CD4-positive, alpha-beta memory T cell (primary cell): ENCODE data around the gene RFX1. TPM values are rescaled to one million over a fixed set of nuclear protein-coding genes. Genes with fewer than 3 reads are reported as not detected.

ENCODE experiments used
- CTCF ChIA-PET: fragments of 350-600 bp; sonication (Branson Sonifier 250); formaldehyde crosslinking; loops from one replicate; lab custom pipeline; 2021; ENCODE audit warnings: inconsistent platforms; ENCODE audit not compliant: partially characterized antibody; lab: Charles Lee
- POLR2A ChIA-PET: fragments of 350-600 bp; sonication (Branson Sonifier 250); formaldehyde crosslinking; loops from one replicate; lab custom pipeline; 2021; ENCODE audit not compliant: partially characterized antibody; lab: Charles Lee
- DNase-seq, 5 donors: peaks; one replicate each; pipeline versions ENCODE4 v3.0.0 to v3.0.0-alpha.2; 2020 to 2022; ENCODE audit warnings: mixed read lengths in 1 of 5
- H3K27ac ChIP-seq: one replicate; pipeline ENCODE4 v1.7.0; 2013; ENCODE audit warnings: low read depth, low read length
- H3K27me3 ChIP-seq: 2 replicates; pipeline ENCODE4 v1.7.0; 2013; ENCODE audit warnings: mild to moderate bottlenecking, low read length, moderate library complexity; ENCODE audit not compliant: insufficient read depth
- H3K36me3 ChIP-seq: 2 replicates; pipeline ENCODE4 v1.7.0; 2013; ENCODE audit warnings: mild to moderate bottlenecking, low read length, moderate library complexity; ENCODE audit not compliant: insufficient read depth
- H3K4me1 ChIP-seq: 2 replicates; pipeline ENCODE4 v1.7.0; 2013; ENCODE audit warnings: mild to moderate bottlenecking, low read length, moderate library complexity; ENCODE audit not compliant: insufficient read depth
- H3K4me3 ChIP-seq, 2 donors: one replicate each; pipeline ENCODE4 v1.7.0; 2013; ENCODE audit warnings: low read length in 2 of 2, mild to moderate bottlenecking in 1 of 2
- H3K9me3 ChIP-seq, 2 donors: one replicate each; pipeline ENCODE4 v1.7.0; 2013; ENCODE audit warnings: low read length in 2 of 2, control low read depth in 1 of 2; ENCODE audit not compliant: control insufficient read depth in 1 of 2
- H3K27ac Mint-ChIP-seq, 7 donors: one replicate each; pipeline ENCODE4 v1.8.0; 2020 to 2021; ENCODE audit warnings: mixed read lengths in 7 of 7, mild to moderate bottlenecking in 6 of 7, inconsistent platforms in 3 of 7, moderate library complexity in 3 of 7
- H3K27me3 Mint-ChIP-seq, 2 donors: one replicate each; pipeline ENCODE4 v1.8.0; 2020 to 2021; ENCODE audit warnings: mixed read lengths in 2 of 2
- H3K36me3 Mint-ChIP-seq, 2 donors: one replicate each; pipeline ENCODE4 v1.8.0; 2020 to 2021; ENCODE audit warnings: mixed read lengths in 2 of 2, inconsistent platforms in 1 of 2, mild to moderate bottlenecking in 1 of 2
- H3K4me1 Mint-ChIP-seq, 4 donors: one replicate each; pipeline ENCODE4 v1.8.0; 2020 to 2021; ENCODE audit warnings: mixed read lengths in 4 of 4, mild to moderate bottlenecking in 1 of 4
- H3K4me3 Mint-ChIP-seq, 8 donors: one replicate each; pipeline ENCODE4 v1.8.0; 2020 to 2021; ENCODE audit warnings: mixed read lengths in 8 of 8, mild to moderate bottlenecking in 7 of 8, moderate library complexity in 6 of 8, inconsistent platforms in 3 of 8
- H3K9me3 Mint-ChIP-seq, 8 donors: one replicate each; pipeline ENCODE4 v1.8.0; 2020 to 2021; ENCODE audit warnings: mixed read lengths in 8 of 8, mild to moderate bottlenecking in 5 of 8, inconsistent platforms in 3 of 8, moderate library complexity in 1 of 8
- intact Hi-C: fragments of 100-400 bp; cut with micrococcal nuclease; formaldehyde crosslinking; loops from one replicate; pipeline ENCODE4 v1.15.1; 2023
- polyA plus RNA-seq, 2 donors: library from polyadenylated mRNA; unstranded; fragments of 300-500 nt; fragmentation: Illumina TruSeq; gene quantifications; one replicate each; pipeline ENCODE4 v1.2.3, GENCODE V29; 2021
- total RNA-seq, 2 experiments: library from RNA; stranded (reverse); gene quantifications; one replicate each; pipeline ENCODE4 v1.2.3, GENCODE V29; 2021

RFX1 gene
- total and polyA plus RNA-seq, 4 experiments from 2014 or later, result 2.5 to 17.8 (median 17.4) TPM; not detected in 1

- CTCF ChIA-PET, result interaction anchor here (0.8 to 6.7 kb wide), 7 partner anchors 16 to 73 kb away, joined by 3 to 43 read pairs (median 5); partner anchors contain the start of gene IL27RA
- intact Hi-C loops, result loop anchor here (1.0 kb wide), 6 partner anchors 12 to 106 kb away; partner anchors contain the start of genes BRME1, CC2D1A, DCAF15 and RFX1
- H3K27me3 ChIP-seq, result no peaks in the 10 kb centered on the region
- peaks cover 84% of the 10 kb centered on the region for H3K4me1 ChIP-seq
- DNase-seq, result no peak
- peak overlapping the region; percentile 95 to 100 (median 98) for H3K27ac Mint-ChIP-seq
- H3K36me3 Mint-ChIP-seq, result peaks cover 17 to 19% of the 10 kb centered on the region in 2 donors
- peaks cover 33 to 91% (median 63%) of the 10 kb centered on the region in 4 donors for H3K4me1 Mint-ChIP-seq
- no peaks in the 10 kb centered on the region for H3K36me3 ChIP-seq
- peak overlapping the region; percentile 40 to 49 for H3K4me3 ChIP-seq
- POLR2A ChIA-PET, result interaction anchor here (0.6 to 10.0 kb wide), 16 partner anchors 9 to 238 kb away, joined by 3 to 200 read pairs (median 6); partner anchors contain the start of genes DCAF15, IL27RA and RFX1
- peak overlapping the region; percentile 34 to 93 (median 80) for H3K4me3 Mint-ChIP-seq
- no peaks in the 10 kb centered on the region for H3K27me3 Mint-ChIP-seq
- H3K9me3 ChIP-seq, result no peaks in the 10 kb centered on the region
- H3K9me3 Mint-ChIP-seq, result no peaks in the 10 kb centered on the region
- H3K27ac ChIP-seq, result peak overlapping the region; percentile 95
These were observed 20.3 kb downstream of the RFX1 start for GRCh38 chr19:13985771-13986347.

- no peaks in the 10 kb centered on the region for H3K9me3 ChIP-seq
- peak overlapping the region; percentile 30 to 93 (median 70) for H3K4me3 Mint-ChIP-seq
- no peaks in the 10 kb centered on the region for H3K27me3 Mint-ChIP-seq
- H3K4me1 ChIP-seq, result peaks cover 84% of the 10 kb centered on the region
- H3K27ac Mint-ChIP-seq, result peak overlapping the region; percentile 95 to 100 (median 98)
- H3K27me3 ChIP-seq, result no peaks in the 10 kb centered on the region
- H3K4me3 ChIP-seq, result no peak overlapping the region
- ChIA-PET CTCF (interaction anchor here (0.8 to 6.7 kb wide), 7 partner anchors 17 to 74 kb away, joined by 3 to 43 read pairs (median 3); partner anchors contain the start of gene IL27RA), POLR2A (interaction anchor here (0.6 to 10.0 kb wide), 18 partner anchors 8 to 237 kb away, joined by 3 to 200 read pairs (median 4); partner anchors contain the start of genes DCAF15, IL27RA and RFX1)
- H3K27ac ChIP-seq, result peak overlapping the region; percentile 95
- DNase-seq, result peak in 4 of 5 donors; percentile 33 to 69 (median 40)
- peaks cover 31 to 88% (median 61%) of the 10 kb centered on the region in 4 donors for H3K4me1 Mint-ChIP-seq
- no peaks in the 10 kb centered on the region for H3K9me3 Mint-ChIP-seq
- H3K36me3 ChIP-seq, result no peaks in the 10 kb centered on the region
- intact Hi-C loops, result no loop called here
- H3K36me3 Mint-ChIP-seq, result peaks cover 15 to 17% of the 10 kb centered on the region in 2 donors
These were observed 21.0 kb downstream of the RFX1 start for GRCh38 chr19:13984875-13985741.

- intact Hi-C loops, result no loop called here
- no peak for DNase-seq
- Histone ChIP-seq H3K4me3 (no peak overlapping the region), H3K27ac (peak overlapping the region; percentile 95), H3K36me3 (no peaks in the 10 kb centered on the region), H3K4me1 (peaks cover 75% of the 10 kb centered on the region), H3K9me3 (no peaks in the 10 kb centered on the region), H3K27me3 (no peaks in the 10 kb centered on the region)
- H3K4me1 Mint-ChIP-seq, result peaks cover 23 to 86% (median 52%) of the 10 kb centered on the region in 4 donors
- H3K27ac Mint-ChIP-seq, result peak overlapping the region; percentile 95 to 100 (median 98)
- no peaks in the 10 kb centered on the region for H3K27me3 Mint-ChIP-seq
- H3K4me3 Mint-ChIP-seq, result peak overlapping the region in 2 of 8 donors; percentile 29 to 93
- POLR2A ChIA-PET, result interaction anchor here (0.7 to 10.0 kb wide), 5 partner anchors 12 to 48 kb away, joined by 3 to 117 read pairs (median 14); partner anchors contain the start of genes IL27RA and RFX1
- CTCF ChIA-PET, result interaction anchor here (1.2 to 6.7 kb wide), 4 partner anchors 18 to 64 kb away, joined by 3 to 43 read pairs (median 3); partner anchors contain the start of gene IL27RA
- peaks cover 8% of the 10 kb centered on the region in 2 donors for H3K36me3 Mint-ChIP-seq
- H3K9me3 Mint-ChIP-seq, result no peaks in the 10 kb centered on the region
These were observed 21.9 kb downstream of the RFX1 start for GRCh38 chr19:13984186-13984585.

GRCh38 chr19:13983213-13983889 is 22.8 kb downstream of the RFX1 start:
- peak; percentile 42 to 67 (median 52) for DNase-seq
- Mint-ChIP-seq H3K4me3 (peak overlapping the region; percentile 46 to 74 (median 58)), H3K4me1 (peaks cover 19 to 78% (median 45%) of the 10 kb centered on the region in 4 donors), H3K27me3 (no peaks in the 10 kb centered on the region), H3K9me3 (no peaks in the 10 kb centered on the region), H3K27ac (peak overlapping the region; percentile 78 to 98 (median 87)), H3K36me3 (peaks cover 0 to 2% of the 10 kb centered on the region in 2 donors)
- Histone ChIP-seq H3K4me3 (no peak overlapping the region), H3K27me3 (no peaks in the 10 kb centered on the region), H3K36me3 (no peaks in the 10 kb centered on the region), H3K9me3 (no peaks in the 10 kb centered on the region), H3K27ac (peak overlapping the region; percentile 50), H3K4me1 (peaks cover 67% of the 10 kb centered on the region)
- CTCF ChIA-PET, result interaction anchor here (1.2 kb wide), 1 partner anchor 48 kb away, joined by 3 read pairs; the partner anchor contains the start of gene IL27RA
- POLR2A ChIA-PET, result interaction anchor here (0.6 to 10.0 kb wide), 6 partner anchors 13 to 59 kb away, joined by 3 to 117 read pairs (median 11); partner anchors contain the start of genes IL27RA and RFX1
- intact Hi-C loops, result no loop called here

- no peaks in the 10 kb centered on the region for H3K27me3 ChIP-seq
- DNase-seq, result no peak
- H3K27ac ChIP-seq, result peak overlapping the region; percentile 50
- H3K4me1 ChIP-seq, result peaks cover 61% of the 10 kb centered on the region
- no peak overlapping the region for H3K4me3 ChIP-seq
- POLR2A ChIA-PET, result interaction anchor here (0.6 to 10.0 kb wide), 9 partner anchors 14 to 60 kb away, joined by 3 to 117 read pairs (median 5); partner anchors contain the start of genes DCAF15, IL27RA and RFX1
- H3K36me3 ChIP-seq, result no peaks in the 10 kb centered on the region
- no peaks in the 10 kb centered on the region for H3K9me3 ChIP-seq
- Mint-ChIP-seq H3K9me3 (no peaks in the 10 kb centered on the region), H3K27me3 (no peaks in the 10 kb centered on the region), H3K27ac (peak overlapping the region; percentile 78 to 98 (median 87)), H3K4me3 (peak overlapping the region in 7 of 8 donors; percentile 46 to 74 (median 55)), H3K36me3 (peaks cover 0 to 2% of the 10 kb centered on the region in 2 donors), H3K4me1 (peaks cover 19 to 76% (median 45%) of the 10 kb centered on the region in 4 donors)
- intact Hi-C loops, result no loop called here
- CTCF ChIA-PET, result interaction anchor here (0.5 to 1.2 kb wide), 3 partner anchors 43 to 65 kb away, joined by 3 to 5 read pairs (median 4); partner anchors contain the start of gene IL27RA
These were observed 23.3 kb downstream of the RFX1 start for GRCh38 chr19:13982773-13983172.

- intact Hi-C loops, result no loop called here
- POLR2A ChIA-PET, result interaction anchor here (0.7 to 10.0 kb wide), 9 partner anchors 14 to 50 kb away, joined by 3 to 117 read pairs (median 5); partner anchors contain the start of genes DCAF15, IL27RA and RFX1
- Histone ChIP-seq H3K4me1 (peaks cover 54% of the 10 kb centered on the region), H3K36me3 (no peaks in the 10 kb centered on the region), H3K4me3 (no peak overlapping the region), H3K27ac (no peak overlapping the region), H3K27me3 (no peaks in the 10 kb centered on the region), H3K9me3 (no peaks in the 10 kb centered on the region)
- Mint-ChIP-seq H3K36me3 (peaks cover 0 to 2% of the 10 kb centered on the region in 2 donors), H3K9me3 (no peaks in the 10 kb centered on the region), H3K27ac (peak overlapping the region in 5 of 7 donors; percentile 52 to 98 (median 84)), H3K4me3 (peak overlapping the region in 3 of 8 donors; percentile 34 to 62 (median 49)), H3K4me1 (peaks cover 19 to 69% (median 39%) of the 10 kb centered on the region in 4 donors), H3K27me3 (no peaks in the 10 kb centered on the region)
- CTCF ChIA-PET, result interaction anchor here (0.5 to 1.2 kb wide), 3 partner anchors 43 to 66 kb away, joined by 3 to 5 read pairs (median 4); partner anchors contain the start of gene IL27RA
- no peak for DNase-seq
These were observed 24.1 kb downstream of the RFX1 start for GRCh38 chr19:13981988-13982501.
